Right ventricle myocardium inferior (tissue), 1 donor: Measurements from ENCODE around the gene MRPL47. TPM values are rescaled to one million over a fixed set of nuclear protein-coding genes. Genes with fewer than 3 reads are reported as not detected.
A peak's percentile ranks its signal among the peaks of the same experiment; 100 is the strongest.

Experiments
- ATAC-seq: fragments of 200-7000 bp; cut with Tn5 transposase; one replicate; pipeline ENCODE4 v1.9.1; 2020; ENCODE audit warnings: mild to moderate bottlenecking, moderate library complexity
- DNase-seq: peaks from one replicate; pipeline ENCODE4 v3.0.0; 2021; ENCODE audit errors: missing footprints
- intact Hi-C: fragments of 100-400 bp; cut with DNase I; formaldehyde crosslinking; loops from one replicate; pipeline ENCODE4 v1.11.0; 2022
- total RNA-seq: library from RNA; stranded (reverse); fragmentation: NEBNext Ultra II Directional; extraction: Animal tissue kit (Norgen Biotek cat#: 25700); gene quantifications from one replicate; pipeline ENCODE4 v1.2.1, GENCODE V29; 2021
- donor health status: DM: no; HTN: yes; CAD: no; lungs with severe emphysema.

Gene MRPL47
- total RNA-seq, 1 donor from 2014 or later = 44.4 TPM

DNA sequence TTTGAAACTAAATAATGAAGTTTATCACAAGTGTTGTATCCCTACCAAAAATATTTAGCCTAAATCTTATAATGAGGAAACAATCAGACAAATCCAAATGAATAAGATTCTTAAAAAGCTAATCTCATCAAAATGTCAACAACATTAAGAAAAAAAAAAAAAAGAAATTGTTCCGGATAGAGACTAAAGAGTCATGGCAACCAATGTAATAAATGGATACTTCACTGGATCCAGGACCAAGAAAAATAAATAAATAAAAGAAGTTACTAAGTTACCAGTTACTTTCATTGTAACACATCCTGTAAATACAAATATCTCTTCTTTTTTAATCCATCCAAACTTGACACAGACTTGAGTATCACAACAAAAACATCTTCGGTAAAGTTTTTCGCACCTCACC, 607 bp downstream of the MRPL47 start:
- intact Hi-C loops = loop anchor here (2.0 to 5.0 kb wide), 2 partner anchors 42 to 49 kb away; partner anchors contain the start of genes ACTL6A and USP13
- ATAC-seq = no peak
- no peak for DNase-seq

DNA sequence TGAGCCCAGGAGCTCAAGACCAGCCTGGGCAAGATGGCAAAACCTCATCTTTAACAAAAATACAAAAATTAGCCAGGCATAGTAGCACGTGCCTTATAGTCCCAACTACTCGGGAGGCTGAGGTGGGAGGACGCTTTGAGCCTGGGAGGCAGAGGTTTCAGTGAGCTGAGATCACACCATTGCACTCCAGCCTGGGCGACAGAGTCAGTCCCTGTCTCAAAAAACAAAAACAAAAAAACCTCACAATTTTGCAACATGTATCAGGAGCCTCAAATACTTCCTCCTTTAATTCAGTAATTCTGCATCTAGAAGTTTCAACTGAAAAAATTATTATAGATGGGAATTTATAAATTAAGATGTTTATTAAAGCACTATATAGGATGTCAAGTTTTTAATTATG, 1.1 kb downstream of the MRPL47 start:
- DNase-seq = no peak
- ATAC-seq = no peak
- intact Hi-C loops = loop anchor here (5.0 kb wide), 1 partner anchor 41 kb away; the partner anchor contains the start of gene ACTL6A

DNA sequence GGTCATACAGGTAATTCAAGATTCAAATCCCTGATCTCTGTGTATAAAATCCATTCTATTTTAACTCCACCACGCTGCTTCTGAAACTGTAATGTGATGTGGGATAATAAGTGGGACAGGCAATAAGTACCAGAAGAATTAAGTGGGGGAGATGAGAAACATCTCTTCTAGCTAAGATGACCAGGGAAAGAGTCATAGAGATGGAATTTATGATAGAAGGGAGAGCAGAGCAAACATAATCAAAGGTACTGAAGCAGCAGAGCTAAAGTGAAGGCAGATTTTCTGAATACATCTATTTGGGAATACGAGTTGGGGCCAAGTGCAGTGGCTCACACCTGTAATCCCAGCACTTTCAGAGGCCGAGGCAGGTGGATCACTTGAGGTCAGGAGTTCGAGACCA, 4.9 kb downstream of the MRPL47 start:
- ATAC-seq (no peak), DNase-seq (no peak)
- intact Hi-C loops = no loop called here

DNA sequence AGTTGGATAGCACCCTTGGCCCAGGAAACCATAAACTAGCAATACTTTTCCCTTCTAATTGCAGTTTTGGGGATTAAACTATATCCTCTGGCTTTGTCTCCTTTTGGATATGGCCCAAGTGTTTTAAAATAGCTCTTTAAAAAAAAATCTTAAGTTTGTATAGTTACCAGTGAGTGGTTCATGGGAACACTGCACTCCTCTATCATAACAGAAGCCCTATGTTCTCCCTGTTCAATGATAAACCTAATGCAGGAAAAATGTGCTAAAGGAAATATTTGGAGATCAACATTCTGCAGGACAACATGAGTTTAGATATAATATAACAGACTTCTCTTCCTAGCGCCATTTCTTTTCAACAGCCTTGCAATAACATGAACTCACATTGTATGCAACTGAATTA, 13.1 kb downstream of the MRPL47 start:
- DNase-seq = no peak
- ATAC-seq = no peak
- intact Hi-C loops = no loop called here

DNA sequence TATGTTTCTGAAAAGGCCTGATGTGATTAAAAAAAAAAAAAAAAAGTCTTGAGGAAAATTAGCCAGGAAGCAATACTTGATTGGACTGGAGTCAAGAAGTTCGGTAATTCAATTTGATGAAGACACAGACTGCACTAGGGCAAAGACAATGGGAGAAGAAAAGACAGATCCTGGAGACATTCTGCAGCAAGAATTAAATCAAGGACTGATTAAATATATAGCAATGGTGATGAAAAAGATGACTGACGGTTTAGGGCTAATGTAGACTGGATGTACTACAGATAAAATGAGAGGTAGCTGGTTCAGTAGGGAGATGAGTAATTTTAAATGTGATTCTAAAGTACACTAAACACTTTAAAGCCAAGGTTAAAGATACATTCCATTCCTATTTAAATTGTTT, 13.8 kb downstream of the MRPL47 start:
- no peak for ATAC-seq
- intact Hi-C loops = no loop called here
- no peak for DNase-seq

DNA sequence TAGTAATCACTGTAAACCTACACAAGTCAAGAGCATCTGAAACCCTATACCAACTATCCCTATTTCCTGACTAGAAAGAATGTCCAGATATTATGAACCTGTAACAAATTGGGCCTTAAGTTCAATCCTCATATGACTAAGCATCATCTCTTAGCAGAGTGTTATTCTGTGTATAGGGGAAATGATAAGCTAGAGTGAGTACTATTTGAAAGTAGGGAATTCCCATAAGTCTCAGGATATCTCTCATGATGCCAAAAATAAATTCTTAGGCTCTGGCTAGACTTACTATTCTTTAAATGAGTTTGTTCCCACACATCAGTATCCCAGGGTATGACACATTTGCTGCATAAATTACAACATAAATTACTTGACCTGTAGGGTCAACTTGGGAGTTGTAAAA, 15.3 kb downstream of the MRPL47 start:
- ATAC-seq = no peak
- no peak for DNase-seq
- intact Hi-C loops = no loop called here

DNA sequence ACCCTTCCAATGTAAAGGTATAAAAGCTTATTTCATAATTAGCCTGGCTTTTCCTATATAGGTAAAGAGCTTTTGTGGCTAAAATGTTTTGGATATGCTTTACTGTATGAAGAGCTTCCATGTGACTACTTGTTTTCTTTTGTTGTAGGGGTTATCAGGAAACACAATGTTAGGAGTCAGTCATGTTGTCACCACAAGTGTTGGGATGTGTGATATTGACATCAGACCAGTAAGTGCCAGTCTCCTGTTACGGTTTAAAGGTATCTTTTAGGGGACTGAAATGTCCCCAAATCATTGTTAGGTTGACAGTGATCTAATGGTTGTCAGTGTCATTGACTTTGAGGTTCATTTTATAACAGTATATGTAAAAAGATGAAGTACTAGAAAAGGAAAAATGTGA, 23.4 kb downstream of the MRPL47 start:
- intact Hi-C loops = no loop called here

DNA sequence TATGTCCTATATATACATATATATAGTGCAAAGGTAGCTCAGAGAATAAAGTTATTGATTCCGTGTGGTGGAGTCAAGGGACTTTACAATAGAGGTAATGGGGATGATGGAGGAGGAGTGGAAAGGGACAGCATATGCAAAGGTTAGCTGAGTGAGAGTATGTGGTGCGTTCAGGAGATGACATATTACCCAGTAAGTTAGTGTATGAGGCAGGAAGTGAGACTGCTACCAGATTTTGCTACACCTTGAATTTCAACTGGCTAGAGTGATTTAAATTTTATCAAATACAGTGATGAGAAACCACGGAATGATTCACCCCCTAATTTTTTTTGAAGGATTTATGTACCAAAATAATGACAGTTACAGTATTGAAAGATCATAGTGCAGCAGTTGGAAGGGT, 38.9 kb downstream of the MRPL47 start:
- ATAC-seq (no peak), DNase-seq (no peak)
- intact Hi-C loops = no loop called here

More for the DNA sequence above, 23.4 kb downstream of the MRPL47 start:
- DNase-seq (no peak), ATAC-seq (no peak)

DNA sequence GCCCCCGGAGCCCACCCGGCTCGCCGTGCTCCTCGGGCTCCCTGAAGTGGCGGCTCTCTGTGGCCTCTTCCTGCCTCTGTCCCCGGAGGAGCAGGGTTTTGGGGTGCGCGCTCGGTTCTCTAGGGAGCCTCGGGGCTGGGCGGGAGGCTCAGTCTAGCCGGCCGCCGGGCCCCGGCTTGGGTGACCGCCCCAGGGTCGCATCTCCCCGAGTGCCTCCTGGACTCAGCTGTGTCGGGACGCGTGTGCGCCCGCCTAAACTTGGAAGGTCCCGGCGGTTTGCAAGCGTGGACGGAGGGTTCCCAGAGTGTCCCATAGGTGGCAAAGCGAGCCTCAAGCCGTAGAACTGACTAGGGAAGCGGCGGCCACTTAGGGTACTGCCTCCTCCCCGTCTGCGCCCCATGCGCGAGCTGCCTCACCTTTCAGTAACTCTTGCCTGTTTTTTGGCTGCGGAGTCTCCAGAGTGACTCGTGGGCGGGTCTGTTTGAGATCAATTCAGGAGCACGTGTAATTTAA, 41.1 kb downstream of the MRPL47 start:
- peak; percentile 83 for DNase-seq
- intact Hi-C loops = loop anchor here (2.0 to 5.0 kb wide), 2 partner anchors 39 to 417 kb away; partner anchors contain the start of genes MRPL47 and NDUFB5
- ATAC-seq = peak; percentile 62

DNA sequence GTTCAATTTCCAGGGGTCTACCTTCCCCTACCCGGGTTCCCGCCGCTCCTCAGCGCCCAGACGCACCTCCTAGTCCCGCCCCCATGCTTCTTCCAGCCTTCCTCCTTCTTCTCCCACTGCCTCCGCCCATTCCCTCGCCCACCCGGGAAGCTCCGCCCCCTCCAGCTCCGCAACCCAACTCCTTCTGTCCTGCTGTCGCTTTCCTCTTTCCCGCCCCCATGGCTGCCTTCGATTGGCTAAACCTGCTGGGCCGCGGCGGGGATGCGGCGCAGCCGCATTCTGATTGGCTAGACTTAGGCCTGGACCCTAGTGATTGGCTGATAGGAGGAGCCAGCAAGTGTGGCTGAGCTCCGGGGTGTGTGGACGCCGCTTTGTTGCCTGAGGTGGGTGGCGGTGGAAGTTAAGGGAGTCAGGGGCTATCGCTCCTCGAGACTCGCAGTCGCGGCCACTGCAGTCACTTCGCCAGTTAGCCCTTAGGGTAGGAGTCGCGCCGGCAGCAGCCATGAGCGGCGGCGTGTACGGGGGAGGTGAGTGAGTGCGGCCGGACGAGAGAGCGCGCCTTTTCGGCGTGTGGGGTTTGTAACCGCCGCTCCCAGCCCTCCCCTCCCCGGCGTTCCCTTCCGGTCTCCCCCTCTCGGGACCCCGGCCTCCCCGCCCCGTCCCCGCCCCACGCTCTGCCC, 41.7 kb downstream of the MRPL47 start, which contains the start of gene ACTL6A:
Gene ACTL6A (plus strand): TSS at position 336 of the 680 bp plus-strand sequence. CDS start 167 bp downstream, at position 503.
- ATAC-seq (peak; percentile 99), DNase-seq (peak; percentile 100)
- intact Hi-C loops = loop anchor here (1.0 to 5.0 kb wide), 3 partner anchors 40 to 416 kb away; partner anchors contain the start of genes MRPL47, NDUFB5 and ZNF639

DNA sequence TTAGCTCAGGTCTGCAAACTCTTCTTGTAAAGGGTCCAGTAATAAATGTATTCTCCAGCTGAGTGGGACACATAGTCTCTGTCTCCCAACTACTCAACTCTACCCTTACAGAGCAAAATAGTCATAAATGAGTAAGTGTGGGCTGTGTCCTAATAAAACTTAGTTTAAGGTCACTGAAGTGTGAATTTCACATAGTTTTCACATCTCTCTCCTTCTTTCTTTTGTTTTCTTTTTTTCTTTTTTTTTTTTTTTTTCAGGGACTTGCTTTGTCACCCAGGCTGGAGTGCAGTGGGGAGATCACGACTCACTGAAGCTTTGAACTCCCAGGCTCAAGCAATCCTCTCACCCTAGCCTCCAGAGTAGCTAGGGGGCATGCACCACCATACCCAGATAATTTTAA, 43.6 kb downstream of the MRPL47 start:
- ATAC-seq (no peak), DNase-seq (no peak)
- intact Hi-C loops = loop anchor here (5.0 kb wide), 1 partner anchor 42 kb away; the partner anchor contains the start of genes MRPL47 and NDUFB5

DNA sequence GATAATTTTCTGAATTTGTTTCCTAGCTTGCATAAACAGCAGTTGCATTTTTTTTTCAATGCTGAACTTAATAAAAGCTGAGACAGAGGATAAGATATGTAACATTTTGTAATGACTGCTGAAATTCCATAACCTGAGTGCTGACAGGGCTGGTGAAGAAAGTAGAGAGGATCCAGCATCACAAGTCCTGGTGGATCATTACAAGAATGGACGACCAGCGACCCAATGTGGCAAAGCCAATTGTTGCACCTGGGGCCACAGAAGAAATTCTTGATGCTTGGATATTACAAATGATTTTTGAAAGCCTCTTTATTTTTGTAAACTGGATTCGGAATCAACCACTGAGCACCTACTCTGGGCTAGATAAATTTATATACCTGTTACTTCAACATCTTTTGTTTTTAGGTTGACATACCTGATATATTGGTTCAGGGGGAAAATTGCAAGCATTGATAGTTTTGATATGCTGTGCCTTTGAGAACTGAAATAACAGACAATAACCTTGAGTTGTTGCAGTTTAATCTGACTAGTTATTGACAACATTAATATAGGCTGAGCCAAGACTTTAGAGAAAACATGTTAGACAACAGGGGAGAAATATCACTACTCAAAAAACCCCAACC, 45.6 kb downstream of the MRPL47 start:
- intact Hi-C loops = loop anchor here (1.0 to 10.0 kb wide), 2 partner anchors 138 to 544 kb away; no protein-coding TSS in a partner anchor
- no peak for DNase-seq
- ATAC-seq = no peak

DNA sequence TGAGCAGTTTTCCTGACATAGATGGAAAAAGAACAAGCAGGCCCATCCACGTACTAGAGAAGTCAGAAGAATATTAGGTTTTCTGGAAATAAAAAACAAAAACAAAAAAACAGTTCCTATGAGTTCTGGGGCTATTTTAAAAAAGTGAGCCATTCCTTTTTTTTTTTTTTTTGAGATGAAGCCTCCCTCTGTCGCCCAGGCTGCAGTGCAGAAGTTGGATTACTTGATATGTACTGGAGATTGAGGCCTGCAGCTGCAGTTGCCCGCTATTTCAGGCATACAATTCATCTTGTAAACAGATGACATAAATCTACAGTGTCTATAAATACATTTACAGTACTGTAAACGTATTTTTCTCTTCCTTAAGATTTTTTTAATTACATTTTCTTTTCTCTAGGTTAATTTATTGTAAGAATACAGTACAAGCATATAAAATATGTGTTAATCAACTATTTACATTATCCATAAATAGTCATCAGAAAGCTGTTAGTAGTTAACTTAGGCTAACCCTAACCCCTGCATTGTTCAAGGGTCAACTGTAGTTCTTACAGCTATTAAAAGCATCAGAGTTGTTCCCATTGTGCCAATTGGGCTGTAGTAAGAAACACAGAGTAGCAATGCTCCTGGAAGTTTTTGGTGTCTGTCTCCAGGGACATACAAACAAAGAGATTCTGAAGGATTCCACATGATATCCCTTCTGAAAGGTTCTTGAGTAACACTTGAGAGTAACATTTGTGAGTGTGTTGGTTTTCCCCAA, 52.9 kb downstream of the MRPL47 start:
- intact Hi-C loops = loop anchor here (10.0 kb wide), 1 partner anchor 537 kb away; no protein-coding TSS in a partner anchor
- DNase-seq = no peak
- ATAC-seq = no peak

DNA sequence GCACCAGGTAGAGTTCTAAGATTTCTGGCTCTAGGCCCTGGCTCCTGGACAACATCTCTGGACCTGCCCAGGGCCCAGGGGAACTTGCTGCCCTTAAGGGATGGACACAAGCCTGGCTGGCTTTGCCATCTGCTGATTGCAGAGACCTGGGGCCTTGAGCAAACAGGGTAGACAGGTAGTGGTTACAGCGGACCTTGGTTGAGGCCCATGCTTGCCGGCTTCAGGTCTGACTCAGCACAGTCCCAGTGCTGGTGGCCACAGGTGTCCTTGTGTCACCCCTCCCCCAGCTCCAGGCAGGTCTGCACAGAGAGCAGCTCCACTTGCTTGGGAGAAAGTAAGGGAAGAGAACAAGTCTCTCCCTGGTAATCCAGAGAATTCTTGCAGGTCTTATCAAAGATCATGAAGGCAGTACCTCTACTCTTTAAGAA, 57.6 kb downstream of the MRPL47 start:
- intact Hi-C loops = no loop called here
- DNase-seq = no peak
- ATAC-seq = no peak

DNA sequence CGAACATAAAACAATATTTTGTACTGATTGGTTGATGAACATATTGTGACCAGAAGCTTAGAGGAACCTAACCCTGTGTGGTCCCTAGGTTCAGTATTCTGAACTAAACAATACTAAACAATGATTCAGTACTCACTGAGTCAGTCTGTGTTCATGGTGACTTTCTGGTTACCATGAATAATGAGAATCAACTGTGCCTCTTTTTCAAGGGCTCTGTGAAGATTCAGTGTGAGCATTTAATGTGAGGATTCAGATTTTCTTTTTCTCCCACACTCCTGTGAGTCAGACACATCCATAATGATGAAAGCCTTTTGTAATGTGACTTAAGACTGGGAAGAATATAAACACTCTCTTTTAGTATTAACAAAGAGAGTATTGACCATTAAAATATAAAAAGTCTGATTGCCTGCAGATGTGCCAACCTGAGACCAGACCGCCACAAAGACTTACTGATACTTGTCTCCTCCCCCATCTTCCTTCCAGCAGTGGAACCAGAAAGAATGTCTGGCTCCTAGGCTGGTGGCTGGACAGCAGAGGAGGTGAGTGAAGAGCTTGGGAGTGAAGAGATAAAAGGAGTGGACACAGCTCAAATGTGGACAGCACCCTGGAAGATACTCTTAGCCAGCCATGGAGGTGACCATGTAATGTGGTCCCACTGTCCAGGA, 59.3 kb downstream of the MRPL47 start:
- intact Hi-C loops = no loop called here
- ATAC-seq (no peak), DNase-seq (no peak)

DNA sequence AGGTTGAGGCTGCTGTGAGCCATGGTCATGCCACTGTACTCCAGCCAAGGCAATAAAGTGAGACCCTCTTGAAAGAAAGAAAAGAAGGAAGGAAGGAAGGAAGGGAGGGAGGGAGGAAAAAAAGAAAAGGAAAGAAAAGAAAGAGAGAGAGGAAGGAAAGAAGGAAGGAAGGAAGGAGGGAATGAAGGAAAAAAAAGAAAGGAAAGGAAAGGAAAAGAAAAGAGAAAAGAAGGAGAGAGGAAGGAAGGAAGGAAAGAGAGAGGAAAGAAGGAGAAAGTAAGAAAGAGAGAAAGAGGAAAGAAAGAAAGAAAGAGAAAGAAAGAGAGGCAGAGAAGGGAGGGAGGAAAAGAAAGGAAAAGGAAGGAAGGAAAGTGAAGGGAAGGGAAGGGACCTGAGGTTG, 62.1 kb downstream of the MRPL47 start:
- intact Hi-C loops = no loop called here
- no peak for DNase-seq
- ATAC-seq = no peak

DNA sequence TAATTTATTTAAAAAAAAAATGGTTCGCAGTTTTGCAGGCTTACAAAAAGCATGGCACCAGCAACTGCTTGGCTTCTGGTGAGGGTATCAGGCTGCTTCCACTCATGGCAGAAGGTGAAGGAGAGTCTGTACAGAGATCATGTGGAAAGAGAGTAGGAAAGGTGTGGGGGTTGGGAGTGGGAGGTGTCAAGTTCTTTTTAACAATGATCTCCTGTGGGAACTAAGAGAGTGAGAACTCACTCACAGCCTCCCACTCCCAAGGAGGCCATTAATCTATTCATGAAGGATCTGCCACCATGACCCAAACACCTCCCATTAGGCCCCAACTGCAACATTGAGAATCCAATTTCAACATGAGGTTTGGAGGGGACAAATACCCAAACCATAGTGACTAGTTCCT, 62.8 kb downstream of the MRPL47 start:
- no peak for ATAC-seq
- no peak for DNase-seq
- intact Hi-C loops = no loop called here

DNA sequence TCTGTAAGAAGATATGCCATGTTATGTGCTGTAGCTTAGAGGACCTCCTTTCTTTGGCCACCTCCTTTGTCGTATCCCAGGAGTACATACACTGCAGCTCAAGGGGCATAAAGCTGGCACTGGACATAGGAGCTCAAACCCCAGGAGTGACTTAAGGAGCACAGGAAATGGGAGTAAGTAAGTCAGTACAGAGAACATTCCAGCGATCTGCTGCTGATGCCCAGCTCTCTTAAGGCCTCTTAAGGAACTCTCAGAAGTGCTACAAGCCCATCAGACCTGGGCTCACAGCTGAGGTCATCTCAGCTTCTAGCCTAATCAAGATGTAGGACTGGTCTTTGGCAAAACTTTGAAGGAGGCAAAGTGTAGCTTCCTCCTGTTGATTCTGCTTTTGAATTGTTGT, 63.3 kb downstream of the MRPL47 start:
- ATAC-seq (no peak), DNase-seq (no peak)
- intact Hi-C loops = no loop called here
